DND-41 (cell line): Measurements from ENCODE around the gene TRA2A.

ENCODE experiments used
- ATAC-seq: fragments of 200-7000 bp; cut with Tn5 transposase; 3 replicates; pipeline ENCODE4 v1.9.1; 2021; ENCODE audit warnings: low read depth; ENCODE audit not compliant: insufficient read depth
- DNase-seq: peaks from one replicate; pipeline ENCODE4 v3.0.0-alpha.2; 2020
- H2AFZ ChIP-seq: 2 replicates; pipeline ENCODE4 v1.6.0; 2012; ENCODE audit warnings: low read depth, low read length
- H3K27ac ChIP-seq: 2 replicates; pipeline ENCODE4 v1.5.1; 2012; ENCODE audit warnings: low read length, inconsistent platforms
- H3K27me3 ChIP-seq: fragments of 200-600 bp; sonication (generic); 2 replicates; pipeline ENCODE4 v1.6.0; 2012; ENCODE audit warnings: low read length, mild to moderate bottlenecking, inconsistent platforms; ENCODE audit not compliant: insufficient read depth, poor library complexity
- H3K36me3 ChIP-seq: 2 replicates; pipeline ENCODE4 v1.5.1; 2012; ENCODE audit warnings: low read length, inconsistent platforms; ENCODE audit not compliant: insufficient read depth
- H3K4me1 ChIP-seq: 2 replicates; pipeline ENCODE4 v1.5.1; 2012; ENCODE audit warnings: mild to moderate bottlenecking, low read length; ENCODE audit not compliant: insufficient read depth
- H3K4me2 ChIP-seq: 2 replicates; pipeline ENCODE4 v1.6.0; 2012; ENCODE audit warnings: mild to moderate bottlenecking, moderate library complexity, low read length, inconsistent platforms; ENCODE audit not compliant: insufficient read depth
- H3K4me3 ChIP-seq, 2 experiments: fragments of 200-600 bp in 1 of 2; shearing (Covaris generic) in 1 of 2; 2 replicates each; pipeline ENCODE4 v1.5.1; 2012 to 2016; ENCODE audit warnings: inconsistent platforms in 2 of 2, low read length in 2 of 2, mild to moderate bottlenecking in 2 of 2, low read depth in 1 of 2, moderate library complexity in 1 of 2
- H3K79me2 ChIP-seq: 2 replicates; pipeline ENCODE4 v1.6.0; 2012; ENCODE audit warnings: low read length, inconsistent platforms; ENCODE audit not compliant: insufficient read depth
- H3K9ac ChIP-seq: 2 replicates; pipeline ENCODE4 v1.6.0; 2012; ENCODE audit warnings: low read depth, mild to moderate bottlenecking, inconsistent platforms, low read length, moderate library complexity
- H3K9me3 ChIP-seq: 2 replicates; pipeline ENCODE4 v1.5.1; 2012; ENCODE audit warnings: low read length, moderate library complexity, mild to moderate bottlenecking, inconsistent platforms; ENCODE audit not compliant: insufficient read depth, severe bottlenecking
- H4K20me1 ChIP-seq: 2 replicates; pipeline ENCODE4 v1.6.0; 2012; ENCODE audit warnings: low read length; ENCODE audit not compliant: insufficient read depth
- EZH2 ChIP-seq: IDR thresholded peaks from 3 replicates; pipeline ENCODE4 v1.6.1; 2012; ENCODE audit warnings: borderline replicate concordance, low read depth, mild to moderate bottlenecking, moderate library complexity, low read length, inconsistent platforms; ENCODE audit not compliant: severe bottlenecking
- TF ChIP-seq, protein P1 (sequence below): IDR thresholded peaks from 2 replicates; pipeline ENCODE4 v1.5.1; 2012; ENCODE audit warnings: borderline replicate concordance, low read length, moderate library complexity, mild to moderate bottlenecking; ENCODE audit not compliant: poor library complexity, severe bottlenecking; ENCODE audit errors: extremely low read depth

Gene TRA2A

DNA sequence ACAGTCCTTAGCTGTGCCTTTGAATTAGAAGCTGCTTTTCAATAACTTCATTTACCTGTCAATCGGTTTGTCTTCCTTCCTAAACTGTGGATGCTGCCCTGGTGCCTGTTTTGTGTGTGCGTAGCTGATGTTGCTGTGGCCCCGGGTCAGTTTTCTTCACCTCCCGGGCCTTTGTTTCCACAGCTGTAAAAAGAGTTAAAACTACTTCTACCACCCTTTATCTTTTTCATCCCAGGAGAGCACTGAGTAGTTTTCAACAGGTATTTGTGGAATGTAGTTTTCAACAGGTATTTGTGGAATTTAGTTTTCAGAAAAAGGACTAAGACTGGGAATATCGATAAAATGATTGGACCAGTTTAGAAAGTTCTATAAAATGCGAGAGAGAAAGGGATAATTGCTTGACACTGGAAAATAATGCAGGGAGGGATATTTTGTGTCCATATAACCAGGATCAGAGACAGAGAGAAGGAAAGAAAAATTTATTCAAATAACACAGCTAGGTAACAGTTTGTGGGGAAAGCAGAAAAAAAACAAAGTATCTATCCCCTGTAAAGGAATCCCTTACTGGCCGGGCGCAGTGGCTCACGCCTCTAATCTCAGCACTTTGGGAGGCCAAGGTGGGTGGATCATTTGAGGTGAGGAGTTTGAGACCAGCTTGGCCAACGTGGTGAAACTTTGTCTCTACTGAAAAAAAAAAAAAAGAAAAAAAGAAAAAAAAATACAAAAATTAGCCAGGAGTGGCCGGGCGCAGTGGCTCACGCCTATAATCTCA, 45.6 kb downstream of the TRA2A start:
- Histone ChIP-seq H3K36me3 (no peaks in the 10 kb centered on the region), H3K27ac (no peak overlapping the region), H3K9me3 (no peaks in the 10 kb centered on the region), H4K20me1 (no peaks in the 10 kb centered on the region), H3K4me1 (no peaks in the 10 kb centered on the region), H3K27me3 (no peaks in the 10 kb centered on the region), H3K4me2 (no peak overlapping the region), H2AFZ (no peak overlapping the region), H3K9ac (no peak overlapping the region), H3K79me2 (no peaks in the 10 kb centered on the region), H3K4me3 (no peak overlapping the region)
- TF ChIP-seq EZH2: no peak
- TF ChIP-seq, protein P1, sequence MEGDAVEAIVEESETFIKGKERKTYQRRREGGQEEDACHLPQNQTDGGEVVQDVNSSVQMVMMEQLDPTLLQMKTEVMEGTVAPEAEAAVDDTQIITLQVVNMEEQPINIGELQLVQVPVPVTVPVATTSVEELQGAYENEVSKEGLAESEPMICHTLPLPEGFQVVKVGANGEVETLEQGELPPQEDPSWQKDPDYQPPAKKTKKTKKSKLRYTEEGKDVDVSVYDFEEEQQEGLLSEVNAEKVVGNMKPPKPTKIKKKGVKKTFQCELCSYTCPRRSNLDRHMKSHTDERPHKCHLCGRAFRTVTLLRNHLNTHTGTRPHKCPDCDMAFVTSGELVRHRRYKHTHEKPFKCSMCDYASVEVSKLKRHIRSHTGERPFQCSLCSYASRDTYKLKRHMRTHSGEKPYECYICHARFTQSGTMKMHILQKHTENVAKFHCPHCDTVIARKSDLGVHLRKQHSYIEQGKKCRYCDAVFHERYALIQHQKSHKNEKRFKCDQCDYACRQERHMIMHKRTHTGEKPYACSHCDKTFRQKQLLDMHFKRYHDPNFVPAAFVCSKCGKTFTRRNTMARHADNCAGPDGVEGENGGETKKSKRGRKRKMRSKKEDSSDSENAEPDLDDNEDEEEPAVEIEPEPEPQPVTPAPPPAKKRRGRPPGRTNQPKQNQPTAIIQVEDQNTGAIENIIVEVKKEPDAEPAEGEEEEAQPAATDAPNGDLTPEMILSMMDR: no peak
- DNase-seq: no peak
- ATAC-seq: no peak

DNA sequence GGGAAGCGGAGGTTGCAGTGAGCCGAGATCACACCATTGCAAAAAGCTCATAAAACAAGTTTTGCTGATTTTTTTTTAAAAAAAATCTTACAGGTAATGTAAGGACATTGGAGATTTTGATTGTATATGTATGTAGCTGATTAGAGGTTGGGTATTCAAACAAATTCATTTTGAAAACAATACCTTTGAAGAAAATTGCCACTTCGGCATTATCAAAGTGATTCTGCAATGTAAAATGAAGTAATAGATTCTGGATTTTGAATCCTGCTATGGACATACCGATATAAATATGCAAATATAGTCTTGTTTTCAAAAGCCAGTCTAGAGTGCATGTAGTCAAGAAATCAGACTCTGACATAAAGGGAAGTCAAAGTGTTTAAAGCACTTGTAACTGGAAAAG, 49.1 kb downstream of the TRA2A start:
- ATAC-seq: no peak
- H3K79me2 ChIP-seq: no peaks in the 10 kb centered on the region
- no peaks in the 10 kb centered on the region for H3K4me1 ChIP-seq
- H3K27ac ChIP-seq: no peak overlapping the region
- no peak overlapping the region for H3K9ac ChIP-seq
- DNase-seq: no peak
- H2AFZ ChIP-seq: no peak overlapping the region
- no peaks in the 10 kb centered on the region for H3K9me3 ChIP-seq
- H3K4me2 ChIP-seq: no peak overlapping the region
- H4K20me1 ChIP-seq: no peaks in the 10 kb centered on the region
- no peak for TF ChIP-seq EZH2
- TF ChIP-seq, protein P1: no peak
- no peaks in the 10 kb centered on the region for H3K36me3 ChIP-seq
- no peak overlapping the region for H3K4me3 ChIP-seq
- no peaks in the 10 kb centered on the region for H3K27me3 ChIP-seq

DNA sequence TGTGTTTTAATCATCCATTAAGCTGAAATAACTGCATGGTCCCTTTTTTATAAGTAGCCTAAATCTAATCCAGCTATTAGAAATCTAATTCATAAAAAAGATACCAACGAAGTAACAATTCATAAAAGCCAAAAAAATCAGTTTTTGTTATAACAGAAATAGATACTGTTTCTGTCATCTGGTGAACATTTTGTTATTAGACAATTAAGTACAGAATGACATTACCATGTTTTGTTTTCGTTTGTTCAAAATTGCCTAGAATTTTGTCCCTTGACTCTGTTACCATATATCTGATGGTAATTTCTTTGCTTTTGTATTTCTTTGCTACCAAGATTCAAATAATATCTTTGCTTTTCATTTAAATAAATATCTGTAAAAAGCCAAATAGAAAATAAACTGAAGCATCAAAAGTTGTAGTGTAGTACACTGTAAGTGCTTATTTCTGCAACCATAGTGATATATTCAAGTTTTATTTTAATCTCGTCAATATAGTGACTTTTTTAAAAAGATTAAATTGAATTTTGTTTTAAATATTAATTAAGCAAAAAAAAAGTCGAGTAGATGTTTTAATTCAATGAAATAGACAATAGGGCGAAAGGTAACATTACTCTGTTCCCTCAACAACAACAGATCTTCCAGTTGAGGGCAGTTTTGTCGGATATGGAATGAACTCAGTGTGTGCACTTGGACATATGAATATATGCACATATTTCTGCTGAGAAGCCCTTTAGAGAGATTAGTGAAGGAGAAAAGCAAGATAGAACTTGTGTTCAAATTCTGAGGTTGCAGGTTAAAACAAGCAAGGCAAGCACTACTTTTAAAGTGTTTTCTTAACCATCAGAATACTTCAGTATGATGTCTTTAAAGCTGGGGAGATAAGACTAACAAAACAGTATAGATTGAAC, 53.6 kb downstream of the TRA2A start:
- no peak overlapping the region for H2AFZ ChIP-seq
- no peak for TF ChIP-seq EZH2
- TF ChIP-seq, protein P1: no peak
- DNase-seq: no peak
- H3K79me2 ChIP-seq: no peaks in the 10 kb centered on the region
- H4K20me1 ChIP-seq: no peaks in the 10 kb centered on the region
- no peak overlapping the region for H3K27ac ChIP-seq
- H3K9me3 ChIP-seq: no peaks in the 10 kb centered on the region
- H3K4me1 ChIP-seq: no peaks in the 10 kb centered on the region
- H3K27me3 ChIP-seq: peaks cover 10% of the 10 kb centered on the region
- ATAC-seq: no peak
- H3K4me2 ChIP-seq: no peak overlapping the region
- no peak overlapping the region for H3K9ac ChIP-seq
- no peaks in the 10 kb centered on the region for H3K36me3 ChIP-seq
- no peak overlapping the region for H3K4me3 ChIP-seq
